GM12891 (cell line): ENCODE results near the gene SHCBP1L.

Experiments
- PAX5 ChIP-seq: IDR thresholded peaks from 2 replicates; pipeline ENCODE4 v1.6.1; 2011; ENCODE audit warnings: low read length, moderate library complexity, mild to moderate bottlenecking; ENCODE audit not compliant: insufficient read depth, severe bottlenecking
- POLR2A ChIP-seq: IDR thresholded peaks from 2 replicates; pipeline ENCODE4 v1.6.1; 2011; ENCODE audit warnings: low read depth, low read length, control low read depth
- POLR2AphosphoS5 ChIP-seq: IDR thresholded peaks from 2 replicates; pipeline ENCODE4 v1.6.1; 2011; ENCODE audit warnings: low read depth, low read length, control low read depth
- POU2F2 ChIP-seq: IDR thresholded peaks from 2 replicates; pipeline ENCODE4 v1.6.1; 2011; ENCODE audit warnings: low read depth, mild to moderate bottlenecking, control low read depth, low read length, moderate library complexity
- SPI1 ChIP-seq: IDR thresholded peaks from 2 replicates; pipeline ENCODE4 v1.6.1; 2011; ENCODE audit warnings: low read depth, low read length, control low read depth
- TAF1 ChIP-seq: IDR thresholded peaks from 2 replicates; pipeline ENCODE4 v1.6.1; 2011; ENCODE audit warnings: low read depth, low read length, control low read depth

DNA sequence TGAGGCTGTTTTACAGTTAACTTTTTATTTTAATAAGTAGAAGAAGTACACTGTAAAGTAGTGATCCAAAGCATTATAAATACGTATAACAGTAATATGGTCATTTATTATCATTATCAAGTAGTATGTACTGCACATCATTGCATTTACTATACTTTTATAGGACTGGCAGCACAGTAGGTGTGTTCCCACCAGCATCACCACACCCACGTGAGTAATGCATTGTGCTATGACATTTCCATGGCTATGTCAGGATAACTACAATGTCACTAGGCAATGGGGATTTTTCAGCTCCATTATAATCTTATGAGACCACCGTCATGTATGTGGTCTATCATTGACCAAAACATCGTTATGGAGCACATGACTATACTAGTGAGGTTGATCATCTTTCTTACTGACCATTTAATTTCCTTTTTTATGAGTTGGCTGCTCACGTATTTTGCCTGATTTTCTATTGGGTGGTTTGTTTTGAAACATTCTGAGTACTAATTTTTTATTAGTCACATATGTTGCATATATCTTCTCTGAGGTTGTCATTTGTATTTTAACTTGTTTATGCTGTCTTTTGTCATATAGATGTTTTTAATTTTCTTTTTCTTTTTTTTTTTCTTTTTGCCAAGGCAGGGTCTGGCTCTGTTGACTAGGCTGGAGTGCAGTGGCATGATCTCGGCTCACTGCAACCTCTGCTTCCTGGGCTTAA, 25.3 kb upstream of the SHCBP1L start:
- TF ChIP-seq POLR2A (no peak), TAF1 (no peak), POLR2AphosphoS5 (no peak), SPI1 (no peak), PAX5 (no peak), POU2F2 (no peak)
